GM23338 (cell line): ENCODE data around the gene OSBPL5. TPM values are rescaled to one million over a fixed set of nuclear protein-coding genes. Genes with fewer than 3 reads are reported as not detected.

Experiments
- ATAC-seq: fragments of 200-7000 bp; cut with Tn5 transposase; 3 replicates; pipeline ENCODE4 v1.9.1; 2020
- DNase-seq: peaks from one replicate; pipeline ENCODE4 v3.0.0-alpha.2; 2015; ENCODE audit warnings: low spot score
- H2AFZ ChIP-seq: fragments of 200-600 bp; sonication (generic); 2 replicates; pipeline ENCODE4 v1.8.0; 2016; ENCODE audit warnings: antibody characterized with exemption, mild to moderate bottlenecking, moderate library complexity
- H3F3A ChIP-seq: fragments of 200-600 bp; sonication (generic); replicated peaks from 2 replicates; pipeline ENCODE4 v1.8.0; 2017; ENCODE audit warnings: antibody characterized with exemption, mixed run types, low read depth
- H3K27ac ChIP-seq: fragments of 200-600 bp; sonication (generic); 2 replicates; pipeline ENCODE4 v1.6.1; 2016; ENCODE audit warnings: low read depth
- H3K27me3 ChIP-seq: fragments of 200-600 bp; sonication (generic); 2 replicates; pipeline ENCODE4 v1.8.0; 2016; ENCODE audit warnings: mild to moderate bottlenecking, mixed run types, moderate library complexity; ENCODE audit not compliant: insufficient read depth
- H3K36me3 ChIP-seq: fragments of 200-600 bp; sonication (generic); 2 replicates; pipeline ENCODE4 v1.8.0; 2016; ENCODE audit warnings: mild to moderate bottlenecking; ENCODE audit not compliant: insufficient read depth
- H3K4me1 ChIP-seq: fragments of 200-600 bp; sonication (generic); 2 replicates; pipeline ENCODE4 v1.8.0; 2016; ENCODE audit warnings: mild to moderate bottlenecking, moderate library complexity; ENCODE audit not compliant: insufficient read depth
- H3K4me2 ChIP-seq: fragments of 200-600 bp; sonication (generic); 2 replicates; pipeline ENCODE4 v1.7.1; 2017; ENCODE audit warnings: mixed run types
- H3K4me3 ChIP-seq: fragments of 200-600 bp; sonication (generic); 2 replicates; pipeline ENCODE4 v1.6.1; 2016; ENCODE audit warnings: mixed run types
- H3K79me2 ChIP-seq: fragments of 200-600 bp; sonication (generic); replicated peaks from 2 replicates; pipeline ENCODE4 v1.8.0; 2017; ENCODE audit warnings: mild to moderate bottlenecking; ENCODE audit not compliant: insufficient read depth
- H3K9me2 ChIP-seq: fragments of 200-600 bp; sonication (generic); 2 replicates; pipeline ENCODE4 v1.8.0; 2017; ENCODE audit not compliant: insufficient read depth
- H4K20me1 ChIP-seq: fragments of 200-600 bp; sonication (generic); replicated peaks from 2 replicates; pipeline ENCODE4 v1.8.0; 2017; ENCODE audit warnings: mild to moderate bottlenecking; ENCODE audit not compliant: insufficient read depth
- H3K27ac Mint-ChIP-seq: 2 replicates; pipeline ENCODE4 v1.8.0; 2020; ENCODE audit warnings: inconsistent platforms, mild to moderate bottlenecking, moderate library complexity, mixed read lengths
- H3K27me3 Mint-ChIP-seq: 3 replicates; pipeline ENCODE4 v1.8.0; 2022; ENCODE audit warnings: low read depth, mild to moderate bottlenecking, moderate library complexity, mixed read lengths, inconsistent platforms; ENCODE audit not compliant: insufficient read depth, poor library complexity
- H3K36me3 Mint-ChIP-seq: 3 replicates; pipeline ENCODE4 v1.8.0; 2021; ENCODE audit warnings: low read depth, mild to moderate bottlenecking, inconsistent platforms, moderate library complexity, mixed read lengths
- H3K4me1 Mint-ChIP-seq: 3 replicates; pipeline ENCODE4 v1.8.0; 2020; ENCODE audit warnings: mild to moderate bottlenecking, inconsistent platforms, mixed read lengths
- H3K4me3 Mint-ChIP-seq: 3 replicates; pipeline ENCODE4 v1.8.0; 2021; ENCODE audit warnings: moderate library complexity, mild to moderate bottlenecking, inconsistent platforms, mixed read lengths
- H3K9me3 Mint-ChIP-seq: 3 replicates; pipeline ENCODE4 v1.8.0; 2020; ENCODE audit warnings: moderate library complexity, mild to moderate bottlenecking, inconsistent platforms, mixed read lengths
- EZH2 ChIP-seq: fragments of 200-600 bp; sonication (generic); IDR thresholded peaks from one replicate; pipeline ENCODE4 v1.8.0; 2017; ENCODE audit warnings: antibody characterized with exemption, mild to moderate bottlenecking, low read depth; ENCODE audit not compliant: unreplicated experiment
- EZH2phosphoT487 ChIP-seq: fragments of 200-600 bp; sonication (generic); IDR thresholded peaks from one replicate; pipeline ENCODE4 v1.8.1; 2018; ENCODE audit warnings: antibody characterized with exemption; ENCODE audit not compliant: unreplicated experiment
- JUNB ChIP-seq: IDR thresholded peaks from one replicate; pipeline ENCODE4 v1.6.1; 2016; ENCODE audit warnings: antibody characterized with exemption; ENCODE audit not compliant: unreplicated experiment
- NANOG ChIP-seq: IDR thresholded peaks from 2 replicates; pipeline ENCODE4 v1.6.1; 2016; ENCODE audit warnings: antibody characterized with exemption, borderline replicate concordance
- POLR2AphosphoS5 ChIP-seq: IDR thresholded peaks from 2 replicates; pipeline ENCODE4 v1.6.1; 2016; ENCODE audit warnings: antibody characterized with exemption, low read depth
- STAT1 ChIP-seq: IDR thresholded peaks from one replicate; pipeline ENCODE4 v1.6.1; 2016; ENCODE audit warnings: antibody characterized with exemption; ENCODE audit not compliant: unreplicated experiment
- ZNF114 ChIP-seq: fragments of 250-450 bp; sonication (Bioruptor Pico); IDR thresholded peaks from 2 replicates; pipeline ENCODE4 v1.5.0; 2020; ENCODE audit warnings: mild to moderate bottlenecking, moderate library complexity
- ZNF331 ChIP-seq: fragments of 250-450 bp; sonication (Bioruptor Pico); IDR thresholded peaks from 2 replicates; pipeline ENCODE4 v1.5.0; 2020; ENCODE audit warnings: low read depth, mild to moderate bottlenecking, moderate library complexity
- polyA plus RNA-seq: library from polyadenylated mRNA; unstranded; fragments of >200 nt; fragmentation: Nextera tagmentation; extraction: Ambion mirVana; gene quantifications from 2 replicates; pipeline ENCODE4 v1.2.1, GENCODE V29; 2016
- total RNA-seq: library from RNA; depleted of rRNA; stranded (reverse); fragments of >200 nt; shearing (Covaris generic); gene quantifications from 2 replicates; pipeline ENCODE4 v1.2.3, GENCODE V29; 2014
- TF ChIP-seq, protein P1 (sequence below), 2 experiments: fragments of 200-600 bp in 1 of 2; sonication (generic) in 1 of 2; conservative IDR thresholded peaks; 2 replicates each; pipeline versions ENCODE4 v1.5.1 to v1.6.1; 2016 to 2017; ENCODE audit warnings: antibody characterized with exemption in 2 of 2, low read depth in 2 of 2, mild to moderate bottlenecking in 2 of 2, moderate library complexity in 1 of 2
- TF ChIP-seq, protein P2 (sequence below): IDR thresholded peaks from one replicate; pipeline ENCODE4 v1.6.1; 2018; ENCODE audit warnings: antibody characterized with exemption; ENCODE audit not compliant: unreplicated experiment

Gene OSBPL5
- total and polyA plus RNA-seq, 2 experiments from 2014 or later, result 2.7 to 12.0 TPM

DNA sequence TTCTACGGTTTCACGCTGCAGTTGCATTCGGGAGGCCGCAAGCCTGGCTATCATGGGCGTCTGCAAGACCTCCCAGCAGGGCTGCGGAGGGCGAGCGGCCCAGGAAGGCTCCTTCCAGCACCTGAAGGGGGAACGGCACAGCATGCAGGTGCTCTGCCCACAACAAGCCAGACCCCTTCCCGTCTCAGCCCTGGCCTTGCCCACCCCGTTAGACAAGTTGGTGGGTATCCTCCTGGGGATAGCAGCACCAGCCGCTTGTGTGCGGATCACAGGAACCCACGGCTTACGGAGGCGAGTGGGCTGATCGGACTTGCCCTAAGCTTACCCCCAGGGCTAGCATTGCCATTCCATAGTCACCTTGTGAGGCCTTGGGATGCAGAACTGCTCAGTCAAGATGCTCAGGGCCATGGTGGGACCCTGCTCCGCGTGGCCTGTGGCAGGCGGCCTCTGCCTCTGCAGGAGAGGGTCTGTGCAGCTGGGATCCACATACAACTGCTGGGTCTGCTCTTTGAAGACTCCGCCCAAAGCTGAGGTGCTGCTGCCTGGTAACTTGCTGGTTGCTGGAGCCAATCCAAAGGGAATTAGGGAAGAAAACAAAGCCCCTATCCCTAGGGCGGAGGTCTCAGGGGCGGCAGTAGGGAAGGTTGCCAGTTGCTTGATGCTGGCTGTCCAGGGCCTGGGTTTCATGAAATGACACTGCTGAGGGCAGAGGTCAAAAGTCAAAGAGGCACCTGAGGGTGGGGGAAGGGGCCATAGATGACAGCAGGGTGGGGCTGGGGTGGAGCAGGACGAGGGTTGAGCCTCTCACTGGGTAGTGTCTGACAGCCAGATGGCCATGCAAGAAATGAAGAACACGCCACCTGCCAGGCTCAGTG, 1.4 kb upstream of the OSBPL5 start:
- Mint-ChIP-seq H3K4me1 (peaks cover 31% of the 10 kb centered on the region), H3K9me3 (no peaks in the 10 kb centered on the region), H3K27ac (no peak overlapping the region), H3K4me3 (no peak overlapping the region), H3K27me3 (peaks cover 34% of the 10 kb centered on the region), H3K36me3 (no peaks in the 10 kb centered on the region; the same call in 2 of the 3 replicates)
- Histone ChIP-seq H3F3A (no peaks in the 10 kb centered on the region), H3K9me2 (no peaks in the 10 kb centered on the region), H2AFZ (no peak overlapping the region), H4K20me1 (no peaks in the 10 kb centered on the region), H3K4me3 (no peak overlapping the region; the same call in 1 of the 2 replicates), H3K4me2 (no peak overlapping the region), H3K36me3 (no peaks in the 10 kb centered on the region), H3K79me2 (no peaks in the 10 kb centered on the region), H3K4me1 (peaks cover 10% of the 10 kb centered on the region; the same call in 1 of the 2 replicates), H3K27me3 (peaks cover 34% of the 10 kb centered on the region), H3K27ac (no peak overlapping the region)
- no peak for TF ChIP-seq EZH2
- no peak for TF ChIP-seq EZH2phosphoT487
- DNase-seq (no peak), ATAC-seq (no peak)

DNA sequence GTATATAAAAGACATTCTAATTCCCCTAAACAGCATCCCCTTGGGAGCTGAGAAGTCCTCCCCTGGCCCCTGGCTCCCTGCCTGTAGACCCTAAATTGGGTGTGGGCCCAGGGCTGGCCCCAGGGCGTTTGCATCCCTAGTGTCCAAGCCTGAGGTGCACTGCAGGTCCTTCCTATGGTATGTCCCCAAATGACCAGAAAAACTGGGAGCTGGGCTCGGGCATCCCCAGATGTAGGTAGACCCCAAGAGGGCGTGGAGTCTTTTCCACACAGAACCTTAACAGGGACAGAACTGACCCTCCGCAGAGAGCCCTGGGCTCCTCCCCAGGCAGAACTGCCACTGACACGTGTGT, 782 bp upstream of the OSBPL5 start:
- H3K27me3 Mint-ChIP-seq, result peaks cover 37% of the 10 kb centered on the region
- Histone ChIP-seq H3K79me2 (no peaks in the 10 kb centered on the region), H3K9me2 (no peaks in the 10 kb centered on the region), H3K4me3 (peak overlapping the region; percentile 74), H3K36me3 (no peaks in the 10 kb centered on the region), H3K27ac (no peak overlapping the region), H3K4me1 (peaks cover 16% of the 10 kb centered on the region; the same call in 1 of the 2 replicates), H3F3A (no peaks in the 10 kb centered on the region), H3K4me2 (peak overlapping the region; percentile 93), H4K20me1 (no peaks in the 10 kb centered on the region), H3K27me3 (peaks cover 40% of the 10 kb centered on the region), H2AFZ (no peak overlapping the region; the same call in 1 of the 2 replicates)
- peak overlapping the region; percentile 64 for H3K4me3 Mint-ChIP-seq
- no peaks in the 10 kb centered on the region; the same call in 2 of the 3 replicates for H3K36me3 Mint-ChIP-seq
- TF ChIP-seq STAT1, result no peak
- no peak for DNase-seq
- no peak overlapping the region for H3K27ac Mint-ChIP-seq
- no peak for ATAC-seq
- H3K9me3 Mint-ChIP-seq, result no peaks in the 10 kb centered on the region
- peaks cover 38% of the 10 kb centered on the region for H3K4me1 Mint-ChIP-seq

DNA sequence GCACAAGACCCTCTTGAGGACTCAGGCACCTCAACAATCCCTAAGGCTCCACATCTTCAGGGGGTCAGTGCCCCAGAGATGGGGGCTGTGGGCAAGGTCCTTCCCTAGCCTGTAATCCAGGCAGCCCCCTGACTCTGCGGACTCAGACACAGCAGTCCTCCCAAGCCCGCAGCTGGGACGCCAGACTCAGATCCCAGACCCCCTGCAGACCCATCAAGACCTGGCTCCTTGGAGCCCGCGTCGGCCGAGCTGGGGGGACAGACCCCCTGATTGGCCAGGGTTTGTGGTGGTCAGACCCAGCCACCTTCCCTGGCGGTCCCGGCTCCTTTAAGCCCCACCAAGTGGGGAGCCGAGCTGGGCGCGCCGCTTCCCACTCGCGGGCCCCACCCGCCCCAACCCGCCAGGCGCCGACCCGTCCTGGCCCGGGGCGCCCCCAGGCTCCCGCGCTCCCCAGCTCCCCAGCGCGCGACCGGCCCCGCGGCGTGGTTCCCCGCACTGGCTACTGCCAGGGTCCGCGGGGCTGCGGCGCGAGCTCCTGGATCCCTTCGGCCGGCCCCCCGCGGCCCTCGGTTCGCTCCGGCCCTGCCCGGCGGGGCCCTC, 458 bp downstream of the OSBPL5 start:
- no peaks in the 10 kb centered on the region for H4K20me1 ChIP-seq
- Mint-ChIP-seq H3K9me3 (no peaks in the 10 kb centered on the region), H3K4me3 (peak overlapping the region; percentile 72), H3K36me3 (no peaks in the 10 kb centered on the region; the same call in 2 of the 3 replicates), H3K4me1 (peaks cover 35% of the 10 kb centered on the region), H3K27me3 (peaks cover 34% of the 10 kb centered on the region), H3K27ac (no peak overlapping the region)
- peak overlapping the region; percentile 74 for H2AFZ ChIP-seq
- peaks cover 18% of the 10 kb centered on the region; the same call in 1 of the 2 replicates for H3K4me1 ChIP-seq
- no peaks in the 10 kb centered on the region for H3K36me3 ChIP-seq
- no peaks in the 10 kb centered on the region for H3K9me2 ChIP-seq
- H3K4me3 ChIP-seq, result peak overlapping the region; percentile 74
- DNase-seq, result peak; percentile 72
- ATAC-seq, result peak; percentile 1; the same call in 2 of the 3 replicates
- H3K27ac ChIP-seq, result no peak overlapping the region
- peaks cover 40% of the 10 kb centered on the region for H3K27me3 ChIP-seq
- H3F3A ChIP-seq, result 0 out of 2 replicates have a peak, but pooled peaks cover 2% of the 10 kb centered on the region
- H3K4me2 ChIP-seq, result peak overlapping the region; percentile 93
- no peaks in the 10 kb centered on the region for H3K79me2 ChIP-seq
- TF ChIP-seq POLR2AphosphoS5 (no peak), JUNB (no peak), ZNF331 (CRISPR knock-in tag) (no peak), NANOG (no peak), ZNF114 (CRISPR knock-in tag) (no peak)
- TF ChIP-seq, protein P1, sequence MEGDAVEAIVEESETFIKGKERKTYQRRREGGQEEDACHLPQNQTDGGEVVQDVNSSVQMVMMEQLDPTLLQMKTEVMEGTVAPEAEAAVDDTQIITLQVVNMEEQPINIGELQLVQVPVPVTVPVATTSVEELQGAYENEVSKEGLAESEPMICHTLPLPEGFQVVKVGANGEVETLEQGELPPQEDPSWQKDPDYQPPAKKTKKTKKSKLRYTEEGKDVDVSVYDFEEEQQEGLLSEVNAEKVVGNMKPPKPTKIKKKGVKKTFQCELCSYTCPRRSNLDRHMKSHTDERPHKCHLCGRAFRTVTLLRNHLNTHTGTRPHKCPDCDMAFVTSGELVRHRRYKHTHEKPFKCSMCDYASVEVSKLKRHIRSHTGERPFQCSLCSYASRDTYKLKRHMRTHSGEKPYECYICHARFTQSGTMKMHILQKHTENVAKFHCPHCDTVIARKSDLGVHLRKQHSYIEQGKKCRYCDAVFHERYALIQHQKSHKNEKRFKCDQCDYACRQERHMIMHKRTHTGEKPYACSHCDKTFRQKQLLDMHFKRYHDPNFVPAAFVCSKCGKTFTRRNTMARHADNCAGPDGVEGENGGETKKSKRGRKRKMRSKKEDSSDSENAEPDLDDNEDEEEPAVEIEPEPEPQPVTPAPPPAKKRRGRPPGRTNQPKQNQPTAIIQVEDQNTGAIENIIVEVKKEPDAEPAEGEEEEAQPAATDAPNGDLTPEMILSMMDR (conservative IDR thresholded peaks at IDR 0.05; ENCODE audit: low read depth in 2 of 2), result no peak
- TF ChIP-seq, protein P2, sequence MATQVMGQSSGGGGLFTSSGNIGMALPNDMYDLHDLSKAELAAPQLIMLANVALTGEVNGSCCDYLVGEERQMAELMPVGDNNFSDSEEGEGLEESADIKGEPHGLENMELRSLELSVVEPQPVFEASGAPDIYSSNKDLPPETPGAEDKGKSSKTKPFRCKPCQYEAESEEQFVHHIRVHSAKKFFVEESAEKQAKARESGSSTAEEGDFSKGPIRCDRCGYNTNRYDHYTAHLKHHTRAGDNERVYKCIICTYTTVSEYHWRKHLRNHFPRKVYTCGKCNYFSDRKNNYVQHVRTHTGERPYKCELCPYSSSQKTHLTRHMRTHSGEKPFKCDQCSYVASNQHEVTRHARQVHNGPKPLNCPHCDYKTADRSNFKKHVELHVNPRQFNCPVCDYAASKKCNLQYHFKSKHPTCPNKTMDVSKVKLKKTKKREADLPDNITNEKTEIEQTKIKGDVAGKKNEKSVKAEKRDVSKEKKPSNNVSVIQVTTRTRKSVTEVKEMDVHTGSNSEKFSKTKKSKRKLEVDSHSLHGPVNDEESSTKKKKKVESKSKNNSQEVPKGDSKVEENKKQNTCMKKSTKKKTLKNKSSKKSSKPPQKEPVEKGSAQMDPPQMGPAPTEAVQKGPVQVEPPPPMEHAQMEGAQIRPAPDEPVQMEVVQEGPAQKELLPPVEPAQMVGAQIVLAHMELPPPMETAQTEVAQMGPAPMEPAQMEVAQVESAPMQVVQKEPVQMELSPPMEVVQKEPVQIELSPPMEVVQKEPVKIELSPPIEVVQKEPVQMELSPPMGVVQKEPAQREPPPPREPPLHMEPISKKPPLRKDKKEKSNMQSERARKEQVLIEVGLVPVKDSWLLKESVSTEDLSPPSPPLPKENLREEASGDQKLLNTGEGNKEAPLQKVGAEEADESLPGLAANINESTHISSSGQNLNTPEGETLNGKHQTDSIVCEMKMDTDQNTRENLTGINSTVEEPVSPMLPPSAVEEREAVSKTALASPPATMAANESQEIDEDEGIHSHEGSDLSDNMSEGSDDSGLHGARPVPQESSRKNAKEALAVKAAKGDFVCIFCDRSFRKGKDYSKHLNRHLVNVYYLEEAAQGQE, result no peak
